Stimulated activated CD4-positive, alpha-beta T cell treated with anti-CD3 and anti-CD28 coated beads, Interleukin-15, amount 100 ng/mL, for 48 hours (primary cell): ENCODE measurements around the gene P2RY4.
"Not testable (repeated sequence)": the region's sequence is repeated elsewhere in the genome, so short reads cannot be mapped to it uniquely, and the experiment has no call there.

Experiments
- DNase-seq, 2 donors: peaks; one replicate each; pipeline ENCODE4 v3.0.0-alpha.2; 2020; ENCODE audit warnings: low read depth in 2 of 2

P2RY4 gene

GRCh38 chrX:70243601-70244000 lies 16.4 kb downstream of the P2RY4 start:
- not testable (repeated sequence) for DNase-seq

DNA sequence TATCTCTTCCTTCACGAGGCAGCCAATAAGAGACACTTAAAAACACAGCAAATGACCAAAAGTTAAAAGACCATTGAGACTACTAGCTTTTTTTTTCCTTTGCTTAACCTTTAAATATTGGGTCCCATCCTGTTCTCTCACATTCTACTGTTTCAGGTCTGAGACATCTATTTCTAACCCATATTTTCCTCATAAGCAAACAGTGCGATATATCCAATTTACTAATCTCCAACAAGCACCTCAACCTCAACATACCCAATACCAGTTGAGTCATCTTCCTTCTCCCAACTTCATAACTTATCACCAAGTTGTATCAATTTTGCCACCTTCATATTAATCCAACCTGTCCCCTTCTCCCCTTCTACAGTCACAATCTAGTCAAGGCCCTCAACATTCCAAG lies 18.5 kb downstream of the P2RY4 start:
- DNase-seq = no peak

DNA sequence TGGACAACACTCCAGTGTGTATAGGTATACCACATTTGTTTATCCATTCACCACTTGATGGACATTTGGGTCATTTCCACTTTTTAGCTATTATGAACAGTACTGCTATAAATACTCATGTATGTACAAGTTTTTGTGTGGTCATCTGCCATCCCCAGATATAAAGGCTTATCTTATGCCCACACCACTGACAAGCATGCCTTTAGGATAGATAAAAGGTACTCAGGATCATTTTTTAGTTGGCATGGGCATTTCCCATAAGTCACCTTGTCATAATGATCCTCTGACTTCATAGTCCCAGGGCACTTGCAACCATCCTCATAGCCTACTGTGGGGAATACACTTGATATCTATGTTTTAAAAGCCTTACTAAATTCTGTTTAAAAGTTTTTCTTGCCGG lies 19.3 kb downstream of the P2RY4 start:
- no peak for DNase-seq

DNA sequence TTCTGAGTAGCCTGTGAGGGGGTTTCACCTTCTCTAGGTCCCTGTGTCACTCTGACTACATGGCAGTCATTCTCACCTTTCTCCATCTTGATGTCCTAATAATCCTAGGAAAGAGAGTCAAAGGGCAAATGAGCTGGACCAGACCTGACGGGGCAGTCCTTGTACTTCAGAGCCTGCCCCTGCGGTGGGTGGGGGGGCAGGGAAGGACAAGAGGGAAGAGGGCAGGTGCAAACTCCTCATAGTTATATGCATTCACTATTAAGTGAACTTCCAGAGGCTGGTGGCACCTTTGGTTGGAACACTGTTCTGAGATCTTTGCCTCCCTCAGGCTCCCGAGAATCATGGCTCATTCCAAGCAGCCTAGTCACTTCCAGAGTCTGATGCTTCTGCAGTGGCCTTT lies 25.6 kb downstream of the P2RY4 start, which contains the start of gene AWAT1:
AWAT1 (plus strand) TSS at position 301 of the 400 bp plus-strand sequence; CDS start at position 342, 41 bp downstream.
- DNase-seq = no peak

DNA sequence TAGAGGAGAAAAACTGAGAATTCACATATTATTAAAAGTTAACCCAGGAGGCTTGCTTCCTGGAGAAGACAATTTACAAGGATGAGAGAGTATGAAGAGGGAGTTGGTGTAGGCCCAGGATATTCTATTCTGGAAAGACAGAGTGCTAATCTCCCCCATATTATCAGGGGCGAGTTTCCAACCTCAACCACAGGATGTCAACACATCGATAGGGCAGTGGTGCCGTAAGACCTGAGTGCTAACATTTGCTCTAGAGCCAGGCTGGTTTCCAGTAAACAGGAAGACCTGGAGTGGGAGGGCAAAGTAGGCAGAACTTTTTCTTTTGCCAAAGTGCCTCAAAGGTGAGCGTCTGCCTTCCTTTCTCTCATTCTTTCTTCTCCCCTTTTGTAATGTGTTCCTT lies 28.3 kb downstream of the P2RY4 start:
- DNase-seq = no peak

- no peak for DNase-seq
Observed at GRCh38 chrX:70226687-70227086, 33.3 kb downstream of the P2RY4 start.

GRCh38 chrX:70226048-70226447 lies 34.0 kb downstream of the P2RY4 start:
- no peak for DNase-seq

DNA sequence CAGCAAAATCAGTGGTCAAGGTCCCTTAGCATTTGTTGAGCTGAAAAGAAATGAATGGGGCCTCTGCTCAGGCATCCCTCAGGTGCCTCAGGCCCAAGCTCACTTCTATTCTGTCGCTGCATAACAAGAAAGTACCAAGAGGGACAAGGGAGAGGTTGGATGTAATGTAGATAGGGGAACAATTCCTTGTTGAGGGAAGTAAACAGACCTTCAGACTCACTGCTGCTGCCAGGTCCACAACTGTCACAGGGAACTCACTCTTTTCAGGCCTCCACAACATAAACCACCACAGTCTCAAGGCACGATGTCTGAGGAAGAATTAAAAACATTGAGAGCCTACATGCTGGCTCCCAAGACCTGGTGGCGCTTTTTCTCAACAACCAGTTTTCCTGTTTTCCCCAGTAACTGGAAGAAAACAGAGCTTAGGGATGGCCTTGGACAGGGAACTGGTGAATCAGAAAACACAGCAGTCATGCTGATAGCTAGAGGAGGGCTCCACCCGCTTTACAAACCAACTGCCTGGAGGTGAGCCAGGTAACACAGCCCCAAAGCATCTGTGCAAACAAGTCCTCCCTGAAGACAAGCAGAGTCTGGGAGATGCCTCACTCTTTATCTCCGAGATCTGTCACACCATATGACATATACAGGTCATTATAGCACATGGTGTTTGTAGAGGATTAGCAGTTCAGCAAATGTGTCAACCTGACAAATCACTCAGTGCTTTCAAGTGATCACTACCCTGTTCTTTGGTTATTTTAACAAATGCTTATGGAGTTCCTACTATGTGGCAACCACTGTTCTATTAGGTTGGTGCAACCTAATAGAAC lies 39.9 kb downstream of the P2RY4 start:
- no peak for DNase-seq

GRCh38 chrX:70209570-70209969 lies 50.4 kb downstream of the P2RY4 start:
- DNase-seq = not testable (repeated sequence)

- DNase-seq = no peak
Observed at GRCh38 chrX:70208479-70208878, 51.5 kb downstream of the P2RY4 start.
